OCI-LY1 (cell line): ENCODE results near the gene CLEC4A.
"Not testable (repeated sequence)": the region's sequence is repeated elsewhere in the genome, so short reads cannot be mapped to it uniquely, and the experiment has no call there.

ENCODE experiments used
- H2AFZ ChIP-seq: fragments of 200-600 bp; sonication (generic), shearing (Covaris generic); 2 replicates; pipeline ENCODE4 v1.6.0; 2014; ENCODE audit warnings: antibody characterized with exemption, mild to moderate bottlenecking, low read length
- H3F3A ChIP-seq: fragments of 200-600 bp; sonication (generic), shearing (Covaris generic); 2 replicates; pipeline ENCODE4 v1.6.0; 2014; ENCODE audit warnings: mild to moderate bottlenecking, antibody characterized with exemption, low read length, moderate library complexity; ENCODE audit not compliant: insufficient read depth
- H3K27ac ChIP-seq: fragments of 200-600 bp; sonication (generic); 2 replicates; pipeline ENCODE4 v1.5.1; 2014; ENCODE audit warnings: low read length, mixed run types, mild to moderate bottlenecking, low read depth; ENCODE audit not compliant: poor library complexity, severe bottlenecking
- H3K27me3 ChIP-seq: fragments of 200-600 bp; sonication (generic); 2 replicates; pipeline ENCODE4 v1.6.0; 2014; ENCODE audit warnings: antibody characterized with exemption, mild to moderate bottlenecking, low read length, moderate library complexity; ENCODE audit not compliant: insufficient read depth
- H3K36me3 ChIP-seq: fragments of 200-600 bp; sonication (generic); 2 replicates; pipeline ENCODE4 v1.6.1; 2014; ENCODE audit warnings: mild to moderate bottlenecking, antibody characterized with exemption, low read length, moderate library complexity, mixed read lengths; ENCODE audit not compliant: insufficient read depth
- H3K4me1 ChIP-seq: fragments of 200-600 bp; sonication (generic); 2 replicates; pipeline ENCODE4 v1.5.1; 2014; ENCODE audit warnings: mild to moderate bottlenecking, low read length, moderate library complexity; ENCODE audit not compliant: insufficient read depth, severe bottlenecking
- H3K4me2 ChIP-seq: fragments of 200-600 bp; sonication (generic), shearing (Covaris generic); 2 replicates; pipeline ENCODE4 v1.6.1; 2014; ENCODE audit warnings: low read length
- H3K4me3 ChIP-seq: fragments of 200-600 bp; sonication (generic); 2 replicates; pipeline ENCODE4 v1.5.1; 2014; ENCODE audit warnings: low read length, low read depth, mild to moderate bottlenecking, mixed read lengths; ENCODE audit not compliant: poor library complexity, severe bottlenecking
- H3K79me2 ChIP-seq: fragments of 200-600 bp; shearing (Covaris generic); 2 replicates; pipeline ENCODE4 v1.6.1; 2016; ENCODE audit warnings: mixed run types, low read length, mixed read lengths; ENCODE audit not compliant: insufficient read depth
- H3K9ac ChIP-seq: fragments of 200-600 bp; sonication (generic), shearing (Covaris generic); 2 replicates; pipeline ENCODE4 v1.6.1; 2014; ENCODE audit warnings: mild to moderate bottlenecking, low read length, mixed read lengths
- H3K9me2 ChIP-seq: fragments of 200-600 bp; sonication (generic), shearing (Covaris generic); 2 replicates; pipeline ENCODE4 v1.6.1; 2014; ENCODE audit warnings: low read depth, mild to moderate bottlenecking, low read length, mixed read lengths
- H3K9me3 ChIP-seq: fragments of 200-600 bp; shearing (Covaris generic); 2 replicates; pipeline ENCODE4 v1.6.1; 2014; ENCODE audit warnings: low read length, mixed read lengths
- H4K20me1 ChIP-seq: fragments of 200-600 bp; sonication (generic), shearing (Covaris generic); 2 replicates; pipeline ENCODE4 v1.6.0; 2016; ENCODE audit warnings: mild to moderate bottlenecking, low read length; ENCODE audit not compliant: insufficient read depth

Gene CLEC4A

GRCh38 chr12:8182923-8183322 lies 59.5 kb downstream of the CLEC4A start:
- H3K27me3 ChIP-seq, H3K9me3 ChIP-seq, H4K20me1 ChIP-seq, H3K4me1 ChIP-seq, H3K27ac ChIP-seq, H3K36me3 ChIP-seq, H3K4me2 ChIP-seq, H3K9ac ChIP-seq, H3K4me3 ChIP-seq, H3F3A ChIP-seq, H2AFZ ChIP-seq, H3K79me2 ChIP-seq, H3K9me2 ChIP-seq: not testable (repeated sequence)

- not testable (repeated sequence) for H3K79me2 ChIP-seq, H3K4me2 ChIP-seq, H3F3A ChIP-seq, H4K20me1 ChIP-seq, H3K9me2 ChIP-seq, H3K36me3 ChIP-seq, H3K27me3 ChIP-seq, H3K9me3 ChIP-seq, H3K27ac ChIP-seq, H3K9ac ChIP-seq, H3K4me1 ChIP-seq, H2AFZ ChIP-seq, H3K4me3 ChIP-seq
Measured at GRCh38 chr12:8183346-8183745, 59.9 kb downstream of the CLEC4A start.

- not testable (repeated sequence) for H4K20me1 ChIP-seq, H3K4me1 ChIP-seq, H3K9me2 ChIP-seq, H3K4me2 ChIP-seq, H3K36me3 ChIP-seq, H3K27me3 ChIP-seq, H3K27ac ChIP-seq, H2AFZ ChIP-seq, H3K9me3 ChIP-seq, H3K9ac ChIP-seq, H3K4me3 ChIP-seq, H3K79me2 ChIP-seq, H3F3A ChIP-seq
Measured at GRCh38 chr12:8184206-8184605, 60.8 kb downstream of the CLEC4A start.

GRCh38 chr12:8188088-8188487 lies 64.7 kb downstream of the CLEC4A start:
- H3F3A ChIP-seq, H3K79me2 ChIP-seq, H3K4me3 ChIP-seq: not testable (repeated sequence)

More at GRCh38 chr12:8188088-8188487, 64.7 kb downstream of the CLEC4A start:
- not testable (repeated sequence) for H3K9me3 ChIP-seq, H2AFZ ChIP-seq, H3K4me2 ChIP-seq, H3K36me3 ChIP-seq, H3K9ac ChIP-seq, H4K20me1 ChIP-seq, H3K27me3 ChIP-seq, H3K9me2 ChIP-seq, H3K4me1 ChIP-seq, H3K27ac ChIP-seq
